BJ (cell line): ENCODE results near the gene STIMATE. TPM values are rescaled to one million over a fixed set of nuclear protein-coding genes. Genes with fewer than 3 reads are reported as not detected.
A peak's percentile ranks its signal among the peaks of the same experiment; 100 is the strongest.

Source experiments
- CTCF ChIA-PET: fragments of 350-600 bp; formaldehyde crosslinking; extraction: SDS; loops from one replicate; lab custom pipeline; 2021; ENCODE audit warnings: antibody characterized with exemption, inconsistent platforms; lab: Yijun Ruan, JAX
- POLR2A ChIA-PET: fragments of 300-600 bp; sonication (Branson Sonifier 250); formaldehyde crosslinking; extraction: SDS; loops from one replicate; lab custom pipeline; 2021; ENCODE audit warnings: antibody characterized with exemption; lab: Charles Lee
- DNase-seq: peaks from one replicate; pipeline ENCODE4 v3.0.0-alpha.2; 2011; ENCODE audit warnings: low read depth
- H3K27me3 ChIP-seq: 2 replicates; pipeline ENCODE4 v1.6.0; 2011; ENCODE audit warnings: low read length; ENCODE audit not compliant: control insufficient read depth, insufficient read depth
- H3K36me3 ChIP-seq: 2 replicates; pipeline ENCODE4 v1.5.1; 2011; ENCODE audit warnings: low read length; ENCODE audit not compliant: control insufficient read depth, insufficient read depth
- H3K4me3 ChIP-seq: 2 replicates; pipeline ENCODE4 v1.5.1; 2011; ENCODE audit warnings: low read depth, mild to moderate bottlenecking, control low read depth, low read length
- CTCF ChIP-seq: IDR thresholded peaks from 2 replicates; pipeline ENCODE4 v1.5.1; 2011; ENCODE audit warnings: low read depth, mild to moderate bottlenecking, control low read depth, inconsistent platforms, low read length, moderate library complexity; ENCODE audit not compliant: insufficient read depth
- polyA plus RNA-seq: library from polyadenylated mRNA; depleted of rRNA; stranded (reverse); fragments of >200 nt; gene quantifications from 2 replicates; pipeline ENCODE4 v1.2.3, GENCODE V29; 2011

The STIMATE gene
- polyA plus RNA-seq, 1 experiment: 13.5 TPM

- H3K4me3 ChIP-seq: no peak overlapping the region
- no peaks in the 10 kb centered on the region for H3K27me3 ChIP-seq
- no peak for TF ChIP-seq CTCF
- H3K36me3 ChIP-seq: no peaks in the 10 kb centered on the region
- CTCF ChIA-PET: interaction anchor here (0.9 kb wide), 1 partner anchor 11 kb away, joined by 4 read pairs; the partner anchor contains the start of gene MUSTN1
- POLR2A ChIA-PET: no interaction called here
- no peak for DNase-seq
Measured at GRCh38 chr3:52824037-52824436, 73.3 kb downstream of the STIMATE start.

- TF ChIP-seq CTCF: no peak
- Histone ChIP-seq H3K27me3 (no peaks in the 10 kb centered on the region), H3K36me3 (no peaks in the 10 kb centered on the region), H3K4me3 (no peak overlapping the region)
- ChIA-PET POLR2A (no interaction called here), CTCF (interaction anchor here (1.1 to 1.9 kb wide), 4 partner anchors 24 to 80 kb away, joined by 3 to 7 read pairs (median 4); no protein-coding TSS in a partner anchor)
- DNase-seq: no peak
Measured at GRCh38 chr3:52822363-52822762, 75.0 kb downstream of the STIMATE start.

DNA sequence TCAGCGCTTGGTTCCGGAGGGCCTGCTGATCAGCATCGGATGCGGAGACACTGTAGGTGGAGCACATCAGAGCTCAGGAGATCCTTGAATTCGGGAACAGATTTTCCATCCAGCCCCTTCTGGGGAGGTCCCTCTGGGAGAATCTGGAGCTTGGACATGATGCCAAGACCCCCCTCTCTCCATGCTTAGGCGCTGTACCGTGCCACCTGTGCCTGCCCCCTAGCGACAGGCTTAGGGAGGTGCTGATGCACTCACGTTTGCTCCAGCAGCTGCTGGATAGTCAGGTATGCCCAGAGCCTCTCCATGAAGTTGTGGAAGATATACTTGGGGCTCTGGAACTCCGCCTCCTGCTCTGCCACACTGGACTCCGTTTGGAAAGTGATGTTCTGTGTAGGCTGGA is 76.6 kb downstream of the STIMATE start:
- CTCF ChIA-PET: interaction anchor here (0.6 to 1.9 kb wide), 17 partner anchors 9 to 1045 kb away, joined by 3 to 10 read pairs (median 4); partner anchors contain the start of gene MUSTN1
- TF ChIP-seq CTCF: peak; percentile 74

DNA sequence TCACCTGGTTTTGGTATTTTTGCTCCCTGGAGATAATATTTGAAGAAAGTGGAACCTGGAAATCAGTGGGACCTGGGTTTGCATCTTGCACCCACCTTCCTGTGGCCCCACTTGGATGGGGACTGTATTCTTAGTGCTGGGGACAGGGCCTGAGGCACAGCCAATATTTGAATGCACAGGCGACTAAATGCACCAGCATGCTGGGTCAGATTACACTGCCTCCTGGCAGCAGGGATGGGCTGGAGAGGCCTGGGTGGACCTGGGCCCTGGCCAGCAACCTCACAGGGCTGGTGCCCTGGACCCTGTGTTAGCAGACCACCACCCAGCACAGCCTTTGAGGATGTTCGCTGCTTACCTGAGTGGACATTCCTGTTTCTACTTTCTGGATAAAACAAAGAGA is 77.4 kb downstream of the STIMATE start:
- ChIA-PET CTCF (interaction anchor here (0.7 to 1.9 kb wide), 11 partner anchors 8 to 78 kb away, joined by 3 to 10 read pairs (median 4); partner anchors contain the start of gene MUSTN1), POLR2A (no interaction called here)
- Histone ChIP-seq H3K27me3 (no peaks in the 10 kb centered on the region; the same call in 1 of the 2 replicates), H3K4me3 (no peak overlapping the region), H3K36me3 (no peaks in the 10 kb centered on the region)
- DNase-seq: no peak
- TF ChIP-seq CTCF: no peak

More for the DNA sequence above, 76.6 kb downstream of the STIMATE start:
- POLR2A ChIA-PET: no interaction called here
- H3K4me3 ChIP-seq: no peak overlapping the region
- no peak for DNase-seq
- H3K27me3 ChIP-seq: no peaks in the 10 kb centered on the region; the same call in 1 of the 2 replicates
- no peaks in the 10 kb centered on the region for H3K36me3 ChIP-seq

DNA sequence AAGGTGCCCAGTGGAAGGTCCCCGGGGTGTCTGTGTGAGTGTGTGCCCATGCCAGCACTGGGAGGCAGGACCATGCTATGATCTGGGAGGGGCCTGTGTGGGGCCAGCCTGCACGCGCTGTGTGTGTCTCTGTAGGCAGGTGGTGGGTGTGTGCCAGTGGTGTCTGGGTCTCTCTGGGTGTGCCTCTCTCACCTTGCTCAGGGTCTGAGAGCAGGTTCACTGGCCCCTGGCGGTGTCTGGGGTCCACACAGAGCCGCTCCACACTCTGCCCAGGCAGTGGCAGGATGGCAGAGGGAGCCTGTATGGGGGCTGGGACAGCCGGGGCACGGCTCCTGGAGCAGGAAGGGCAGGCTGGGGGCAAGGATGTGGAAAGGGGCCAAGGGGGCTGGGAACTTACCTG is 79.5 kb downstream of the STIMATE start:
- no peak for DNase-seq
- TF ChIP-seq CTCF: no peak
- POLR2A ChIA-PET: no interaction called here

More for the DNA sequence above, 79.5 kb downstream of the STIMATE start:
- Histone ChIP-seq H3K36me3 (no peaks in the 10 kb centered on the region), H3K4me3 (no peak overlapping the region), H3K27me3 (no peaks in the 10 kb centered on the region; the same call in 1 of the 2 replicates)
- CTCF ChIA-PET: no interaction called here
